ENCODE measurements around the gene PPM1K.

PPM1K gene

GRCh38 chr4:88276952-88277710 lies 7.2 kb downstream of the PPM1K start:
- DNase-seq (ENCODE audit: low read depth in 2 of 2): no peak

- DNase-seq (ENCODE audit: low read depth in 2 of 2): no peak
Observed at GRCh38 chr4:88275949-88276515, 8.3 kb downstream of the PPM1K start.

GRCh38 chr4:88275516-88275915 lies 8.8 kb downstream of the PPM1K start:
- DNase-seq (ENCODE audit: low read depth in 2 of 2): no peak

GRCh38 chr4:88268913-88269312 lies 15.4 kb downstream of the PPM1K start:
- no peak for DNase-seq (ENCODE audit: low read depth in 2 of 2)

GRCh38 chr4:88264336-88264735 lies 20.0 kb downstream of the PPM1K start:
- no peak for DNase-seq (ENCODE audit: low read depth in 2 of 2)

DNA sequence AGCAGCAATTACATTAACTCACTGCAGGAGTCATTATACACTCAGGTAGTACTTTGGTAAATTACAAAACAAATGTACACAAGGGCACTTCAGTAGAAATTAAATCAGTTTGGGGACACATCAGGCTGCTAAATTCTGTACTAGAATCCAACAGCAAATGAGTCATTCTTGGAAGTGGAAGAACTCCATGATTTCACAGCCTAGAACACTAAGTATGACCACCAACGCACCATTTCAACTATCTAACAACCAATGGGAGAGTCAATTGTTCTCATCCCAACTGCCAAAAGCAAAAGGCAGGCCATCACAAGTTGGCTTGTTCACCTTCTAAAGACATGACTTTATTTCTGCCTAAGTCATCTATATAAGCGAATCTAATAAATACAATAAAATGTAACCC lies 26.6 kb downstream of the PPM1K start:
- DNase-seq (ENCODE audit: low read depth in 2 of 2): no peak

DNA sequence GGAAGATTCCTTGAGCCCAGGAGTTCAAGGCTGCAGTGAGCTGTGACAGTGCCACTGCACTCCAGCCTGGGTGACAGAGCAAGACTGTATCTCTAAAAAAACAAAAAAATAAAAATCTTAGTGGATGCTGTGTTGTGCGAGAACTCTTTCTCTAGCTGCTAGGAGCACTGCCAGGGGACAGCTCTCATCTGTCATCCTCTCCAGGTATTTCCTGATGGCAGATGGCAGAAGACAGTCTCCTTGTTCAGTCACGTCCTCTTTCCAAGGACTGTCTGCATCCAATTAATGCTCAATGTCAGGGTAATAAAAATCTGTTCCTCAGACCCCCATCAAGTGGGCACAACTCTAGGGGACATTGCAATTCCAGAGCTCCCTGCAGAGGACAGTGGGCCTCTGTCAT lies 29.2 kb downstream of the PPM1K start:
- DNase-seq (ENCODE audit: low read depth in 2 of 2): no peak

GRCh38 chr4:88251924-88252323 lies 32.4 kb downstream of the PPM1K start:
- DNase-seq (ENCODE audit: low read depth in 2 of 2): no peak

DNA sequence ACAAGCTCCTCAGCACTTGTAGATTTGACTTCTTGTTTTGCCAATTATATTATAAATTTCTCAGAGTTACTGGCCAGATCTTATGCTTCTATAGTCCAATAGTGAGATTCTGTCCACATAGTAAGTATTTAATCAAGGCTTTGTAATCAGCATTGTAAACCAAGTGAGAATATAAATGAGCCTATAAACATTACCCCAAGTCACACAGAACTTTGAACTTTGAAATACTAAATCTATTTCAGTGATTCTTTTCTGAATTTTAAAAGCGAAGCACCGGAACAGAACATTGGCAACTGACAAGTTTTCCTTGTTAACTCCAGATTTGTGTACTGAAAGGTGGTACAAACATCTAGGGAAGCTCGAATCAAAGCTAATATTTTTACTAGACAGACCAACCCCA lies 37.2 kb downstream of the PPM1K start:
- DNase-seq (ENCODE audit: low read depth in 2 of 2): no peak

- no peak for DNase-seq (ENCODE audit: low read depth in 2 of 2)
Observed at GRCh38 chr4:88246600-88246999, 37.8 kb downstream of the PPM1K start.

GRCh38 chr4:88244816-88245579 lies 39.4 kb downstream of the PPM1K start:
- DNase-seq (ENCODE audit: low read depth in 2 of 2): no peak

DNA sequence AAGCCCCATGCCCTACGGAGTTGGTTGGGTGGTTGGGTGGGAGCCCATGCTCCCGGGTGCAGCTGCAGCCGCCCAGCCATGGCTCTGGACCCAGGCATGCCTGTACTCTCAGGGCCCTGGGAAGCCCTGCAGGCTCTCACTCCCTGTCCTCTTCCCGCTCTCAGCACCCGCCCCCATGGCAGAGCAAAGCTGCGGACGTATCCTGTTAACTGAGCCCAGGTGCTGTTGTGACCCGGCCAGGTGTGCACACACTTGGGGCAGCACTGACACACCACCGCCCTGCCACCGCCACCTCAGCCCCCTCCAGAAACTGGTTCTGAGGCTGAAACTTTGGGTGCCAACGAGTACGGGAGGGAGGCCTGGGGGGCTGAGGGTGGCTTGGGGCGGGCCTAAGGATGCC lies 40.3 kb downstream of the PPM1K start:
- DNase-seq (ENCODE audit: low read depth in 2 of 2): no peak

DNA sequence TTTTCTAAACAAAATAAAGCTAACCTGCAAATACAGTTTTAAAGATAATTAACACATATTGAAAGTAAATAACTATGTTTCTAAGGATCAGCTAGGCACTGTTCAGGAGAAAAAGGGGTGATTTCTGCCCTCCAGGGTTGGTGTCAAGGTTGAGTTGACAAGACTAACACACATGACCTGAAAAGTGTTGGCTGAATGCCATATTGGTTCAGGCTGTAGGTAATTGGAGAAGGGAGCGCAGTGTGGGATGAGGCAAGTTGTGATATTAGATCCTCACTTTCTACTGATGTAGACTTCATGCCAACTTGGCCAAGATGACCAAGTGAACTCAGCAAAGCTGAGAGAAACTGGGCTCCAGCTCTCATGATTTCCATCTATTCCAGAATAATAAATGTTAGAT lies 42.2 kb downstream of the PPM1K start:
- no peak for DNase-seq (ENCODE audit: low read depth in 2 of 2)

DNA sequence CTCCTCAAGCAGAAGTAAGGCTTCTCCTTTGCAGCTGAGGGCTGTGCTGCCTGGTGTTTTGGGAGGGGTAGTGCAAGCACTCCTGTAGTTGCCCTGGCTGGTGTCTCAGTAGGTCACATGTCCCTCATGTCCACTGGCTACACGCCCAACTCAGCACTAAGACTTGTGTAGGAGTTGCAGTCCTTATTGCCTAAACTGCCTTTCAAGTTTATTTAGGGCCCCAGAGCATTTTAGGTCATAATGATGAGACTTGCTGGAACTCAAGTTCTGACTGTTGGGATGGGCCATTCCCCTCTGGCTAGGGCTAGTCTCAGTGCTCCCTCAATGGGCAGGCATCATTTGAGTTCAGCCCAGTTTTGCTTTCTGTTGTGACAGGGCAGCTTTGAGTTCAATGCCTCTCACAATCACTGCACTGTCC lies 44.1 kb downstream of the PPM1K start:
- no peak for DNase-seq (ENCODE audit: low read depth in 2 of 2)

DNA sequence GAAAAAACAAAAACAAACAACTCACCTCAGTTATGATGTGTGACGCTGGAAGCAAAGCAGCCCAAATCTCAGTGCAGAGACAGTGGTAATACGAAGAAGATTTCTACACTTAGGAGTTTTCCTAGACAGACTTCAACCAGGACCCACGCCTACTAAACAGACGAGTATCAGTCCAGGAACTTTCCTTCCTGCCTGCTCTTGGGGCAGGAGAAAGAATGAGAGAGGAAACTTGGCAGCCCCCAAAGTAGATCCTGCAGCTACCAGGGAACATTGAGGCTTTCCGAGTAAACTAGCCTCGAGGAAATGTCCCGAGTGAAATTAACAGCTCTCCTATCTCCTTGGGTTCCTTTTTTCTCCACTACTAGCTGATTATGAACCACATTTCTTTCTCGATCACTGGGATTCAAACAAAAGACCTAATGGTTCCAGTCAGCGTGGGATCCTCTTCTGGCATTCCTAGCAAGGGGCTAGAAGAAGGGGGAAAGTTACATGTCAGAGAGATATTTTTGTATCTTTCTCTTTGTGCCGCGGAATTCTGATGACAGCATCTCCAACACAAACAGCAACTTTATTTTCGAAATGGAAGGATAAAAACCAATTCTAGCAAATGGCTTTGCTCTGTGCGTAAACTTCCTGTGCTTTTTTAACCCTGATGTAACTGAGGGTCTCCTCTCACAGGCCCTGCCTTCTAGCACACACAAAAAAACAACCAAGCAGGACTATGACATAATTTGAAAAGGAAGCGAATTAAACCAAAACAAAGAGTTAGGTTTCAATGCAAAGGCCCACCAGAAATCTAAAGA lies 53.2 kb downstream of the PPM1K start:
- DNase-seq (ENCODE audit: low read depth in 2 of 2): no peak

DNA sequence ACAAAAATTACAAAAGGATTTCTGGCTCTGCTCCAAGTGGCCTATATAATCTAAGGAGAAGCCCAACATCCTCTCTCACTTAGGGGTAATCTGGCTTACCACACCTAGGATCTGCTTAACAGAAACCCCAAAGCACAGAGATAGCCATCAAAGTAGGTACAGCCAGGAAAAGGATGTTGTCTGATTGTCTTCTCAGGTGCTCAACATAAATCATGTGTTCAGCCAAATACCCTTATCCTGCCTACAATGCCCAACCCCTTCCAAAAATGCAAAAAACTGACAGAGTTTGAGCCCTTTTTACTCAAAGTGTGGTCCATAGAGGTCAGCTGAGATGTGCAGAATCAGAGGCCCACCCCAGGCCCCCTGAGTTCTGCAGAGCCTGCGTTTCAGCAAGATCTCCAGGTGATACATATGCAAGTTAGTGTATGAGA lies 53.9 kb downstream of the PPM1K start:
- DNase-seq (ENCODE audit: low read depth in 2 of 2): no peak

DNA sequence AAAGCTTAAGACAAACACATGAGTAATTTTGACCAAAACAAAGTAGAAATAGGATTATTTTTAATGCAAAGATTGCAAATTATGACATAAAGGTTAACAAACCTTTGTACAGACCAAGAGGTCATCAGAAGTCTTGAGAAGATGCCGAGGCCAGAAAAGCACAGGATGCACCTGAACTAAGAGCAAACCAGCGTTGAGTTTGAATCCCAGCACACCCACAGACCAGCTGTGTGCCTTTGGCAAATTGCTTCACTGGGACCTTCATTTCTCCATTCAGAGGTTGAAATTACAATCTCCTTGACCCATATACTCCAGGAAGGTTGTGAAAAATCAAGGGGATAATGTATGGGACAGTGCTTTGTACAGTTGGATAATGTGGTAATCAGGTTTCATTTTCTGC lies 56.6 kb downstream of the PPM1K start:
- DNase-seq (ENCODE audit: low read depth in 2 of 2): no peak

DNA sequence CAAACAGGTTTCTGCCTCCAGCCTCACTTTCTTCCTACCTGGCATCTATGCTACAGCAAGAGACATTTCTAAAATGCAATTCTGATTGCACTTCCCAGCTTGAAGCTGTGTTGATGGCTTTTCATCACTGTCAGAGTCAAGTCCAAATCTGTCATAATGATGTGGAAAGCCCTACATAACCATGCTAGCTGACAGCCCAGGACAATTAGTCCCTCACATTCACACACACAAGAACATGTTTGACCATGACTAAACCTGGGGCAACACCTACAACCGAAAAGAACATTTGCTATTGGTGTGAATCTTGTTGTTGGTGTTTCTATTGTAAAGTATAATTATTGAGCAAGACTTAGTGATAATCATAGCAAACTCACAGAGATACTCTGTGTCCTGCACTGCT lies 58.2 kb downstream of the PPM1K start:
- DNase-seq (ENCODE audit: low read depth in 2 of 2): no peak

DNA sequence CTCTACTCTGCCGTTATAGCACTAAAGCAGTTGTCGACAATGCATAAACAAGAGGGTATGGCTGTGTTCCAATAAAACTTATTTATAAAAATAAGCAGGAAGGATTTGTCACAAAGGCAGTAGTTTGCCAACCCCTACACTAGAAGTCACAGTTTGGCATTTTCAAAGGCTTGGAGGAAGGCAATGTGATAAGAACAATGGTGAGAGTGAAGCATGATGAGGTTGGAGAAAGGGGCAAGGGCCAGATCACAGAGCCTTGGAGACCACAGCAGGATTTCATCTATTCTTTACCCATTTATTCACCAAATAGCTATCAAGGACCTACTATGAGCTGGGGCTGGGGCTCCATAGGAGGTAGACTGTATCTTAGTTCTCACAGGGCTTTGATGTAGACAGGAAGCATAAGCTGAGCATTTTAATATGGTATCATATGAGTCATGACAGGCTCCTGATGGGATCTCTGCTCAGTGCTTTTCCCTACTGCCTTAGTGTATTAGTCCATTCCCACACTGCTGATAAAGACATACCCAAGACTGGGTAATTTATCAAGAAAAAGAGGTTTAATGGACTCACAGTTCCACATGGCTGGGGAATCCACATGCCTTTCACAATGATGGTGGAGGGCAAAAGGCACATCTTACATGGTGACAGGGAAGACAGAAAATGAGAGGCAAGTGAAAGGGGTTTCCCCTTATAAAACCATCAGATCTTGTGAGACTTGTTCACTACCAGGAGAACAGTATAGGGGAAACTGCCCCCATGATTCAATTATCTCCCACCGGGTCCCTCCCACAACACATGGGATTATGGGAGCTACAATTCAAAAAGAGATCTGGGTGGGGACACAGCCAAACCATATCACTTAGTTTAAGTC lies 58.9 kb downstream of the PPM1K start:
- DNase-seq (ENCODE audit: low read depth in 2 of 2): no peak

GRCh38 chr4:88223516-88223915 lies 60.8 kb downstream of the PPM1K start:
- no peak for DNase-seq (ENCODE audit: low read depth in 2 of 2)

- no peak for DNase-seq (ENCODE audit: low read depth in 2 of 2)
Observed at GRCh38 chr4:88219099-88219498, 65.3 kb downstream of the PPM1K start.

Measured in stimulated activated CD8-positive, alpha-beta memory T cell treated with anti-CD3 and anti-CD28 coated beads, Interleukin-2, amount 100 ng/mL, for 1 hour (primary cell).